PC-3 (cell line): Measurements from ENCODE around the gene BEND7. TPM values are rescaled to one million over a fixed set of nuclear protein-coding genes. Genes with fewer than 3 reads are reported as not detected.

Experiments used
- ATAC-seq: fragments of 200-7000 bp; cut with Tn5 transposase; 2 replicates; pipeline ENCODE4 v1.9.1; 2020; ENCODE audit warnings: mild to moderate bottlenecking, moderate library complexity
- BruUV-seq: library from RNA; stranded (reverse); fragments of 400-500 nt; replicated peaks from 2 replicates; lab custom pipeline; 2021; lab: Mats Ljungman, UMichigan
- CTCF ChIA-PET: fragments of 300-600 bp; sonication (Branson Sonifier 250); formaldehyde crosslinking; loops from one replicate; lab custom pipeline; 2022; ENCODE audit warnings: antibody characterized with exemption; lab: Charles Lee
- POLR2A ChIA-PET: fragments of 300-600 bp; sonication (Branson Sonifier 250); formaldehyde crosslinking; loops from one replicate; lab custom pipeline; 2022; ENCODE audit warnings: antibody characterized with exemption; ENCODE audit not compliant: unreplicated experiment; lab: Charles Lee
- DNase-seq: peaks from one replicate; pipeline ENCODE4 v3.0.0-alpha.2; 2015
- H2AFZ ChIP-seq: fragments of 300-600 bp; sonication (generic); 2 replicates; pipeline ENCODE4 v1.6.0; 2016; ENCODE audit warnings: antibody characterized with exemption, low read length
- H3F3A ChIP-seq: fragments of 300-600 bp; sonication (generic); one replicate; pipeline ENCODE4 v1.6.0; 2017; ENCODE audit warnings: antibody characterized with exemption, low read length, control low read depth, mild to moderate bottlenecking; ENCODE audit not compliant: unreplicated experiment
- H3K27ac ChIP-seq: fragments of 300-600 bp; sonication (generic); 2 replicates; pipeline ENCODE4 v1.5.1; 2016; ENCODE audit warnings: mild to moderate bottlenecking, low read length
- H3K27me3 ChIP-seq: fragments of 300-600 bp; sonication (generic); 2 replicates; pipeline ENCODE4 v1.6.1; 2016; ENCODE audit warnings: low read length, mixed read lengths
- H3K36me3 ChIP-seq: fragments of 300-600 bp; sonication (generic); 2 replicates; pipeline ENCODE4 v1.6.1; 2016; ENCODE audit warnings: low read depth, mixed run types, low read length, mixed read lengths
- H3K4me1 ChIP-seq: fragments of 300-600 bp; sonication (generic); 2 replicates; pipeline ENCODE4 v1.5.1; 2016; ENCODE audit warnings: low read length; ENCODE audit not compliant: insufficient read depth
- H3K4me2 ChIP-seq: fragments of 300-600 bp; sonication (generic); 2 replicates; pipeline ENCODE4 v1.6.0; 2016; ENCODE audit warnings: low read length
- H3K4me3 ChIP-seq: fragments of 300-600 bp; sonication (generic); 2 replicates; pipeline ENCODE4 v1.5.1; 2016; ENCODE audit warnings: mild to moderate bottlenecking, low read length, mixed read lengths
- H3K79me2 ChIP-seq: fragments of 300-600 bp; sonication (generic); 2 replicates; pipeline ENCODE4 v1.6.1; 2017; ENCODE audit warnings: low read length, mixed read lengths
- H3K9ac ChIP-seq: fragments of 300-600 bp; sonication (generic); 2 replicates; pipeline ENCODE4 v1.6.0; 2016; ENCODE audit warnings: mild to moderate bottlenecking, low read length
- H3K9me2 ChIP-seq: fragments of 300-600 bp; sonication (generic); replicated peaks from 2 replicates; pipeline ENCODE4 v1.6.1; 2016; ENCODE audit warnings: mixed run types, low read length, mixed read lengths
- H3K9me3 ChIP-seq: fragments of 300-600 bp; sonication (generic); 2 replicates; pipeline ENCODE4 v1.6.1; 2016; ENCODE audit warnings: low read length, mixed read lengths
- H4K20me1 ChIP-seq: fragments of 300-600 bp; sonication (generic); 2 replicates; pipeline ENCODE4 v1.6.1; 2016; ENCODE audit warnings: low read length, mixed read lengths
- EZH2 ChIP-seq: fragments of 300-600 bp; sonication (generic); IDR thresholded peaks from one replicate; pipeline ENCODE4 v1.6.1; 2017; ENCODE audit warnings: antibody characterized with exemption, mild to moderate bottlenecking, low read length; ENCODE audit not compliant: unreplicated experiment
- EZH2phosphoT487 ChIP-seq: fragments of 300-600 bp; sonication (generic); IDR thresholded peaks from 2 replicates; pipeline ENCODE4 v1.6.1; 2018; ENCODE audit warnings: mild to moderate bottlenecking, antibody characterized with exemption, low read length, borderline replicate concordance
- intact Hi-C: fragments of 100-400 bp; cut with micrococcal nuclease; formaldehyde crosslinking; loops from 2 replicates; pipeline ENCODE4 v1.9.0; 2023
- total RNA-seq: library from RNA; depleted of rRNA; stranded (reverse); fragments of >200 nt; gene quantifications from 2 replicates; pipeline ENCODE4 v1.2.3, GENCODE V29; 2014
- TF ChIP-seq, protein P1 (sequence below): fragments of 300-600 bp; sonication (generic); conservative IDR thresholded peaks from 2 replicates; pipeline ENCODE4 v1.5.1; 2017; ENCODE audit warnings: antibody characterized with exemption, low read depth, mild to moderate bottlenecking, low read length

BEND7 gene
- total RNA-seq, 1 experiment from 2014 or later: 2.6 TPM

DNA sequence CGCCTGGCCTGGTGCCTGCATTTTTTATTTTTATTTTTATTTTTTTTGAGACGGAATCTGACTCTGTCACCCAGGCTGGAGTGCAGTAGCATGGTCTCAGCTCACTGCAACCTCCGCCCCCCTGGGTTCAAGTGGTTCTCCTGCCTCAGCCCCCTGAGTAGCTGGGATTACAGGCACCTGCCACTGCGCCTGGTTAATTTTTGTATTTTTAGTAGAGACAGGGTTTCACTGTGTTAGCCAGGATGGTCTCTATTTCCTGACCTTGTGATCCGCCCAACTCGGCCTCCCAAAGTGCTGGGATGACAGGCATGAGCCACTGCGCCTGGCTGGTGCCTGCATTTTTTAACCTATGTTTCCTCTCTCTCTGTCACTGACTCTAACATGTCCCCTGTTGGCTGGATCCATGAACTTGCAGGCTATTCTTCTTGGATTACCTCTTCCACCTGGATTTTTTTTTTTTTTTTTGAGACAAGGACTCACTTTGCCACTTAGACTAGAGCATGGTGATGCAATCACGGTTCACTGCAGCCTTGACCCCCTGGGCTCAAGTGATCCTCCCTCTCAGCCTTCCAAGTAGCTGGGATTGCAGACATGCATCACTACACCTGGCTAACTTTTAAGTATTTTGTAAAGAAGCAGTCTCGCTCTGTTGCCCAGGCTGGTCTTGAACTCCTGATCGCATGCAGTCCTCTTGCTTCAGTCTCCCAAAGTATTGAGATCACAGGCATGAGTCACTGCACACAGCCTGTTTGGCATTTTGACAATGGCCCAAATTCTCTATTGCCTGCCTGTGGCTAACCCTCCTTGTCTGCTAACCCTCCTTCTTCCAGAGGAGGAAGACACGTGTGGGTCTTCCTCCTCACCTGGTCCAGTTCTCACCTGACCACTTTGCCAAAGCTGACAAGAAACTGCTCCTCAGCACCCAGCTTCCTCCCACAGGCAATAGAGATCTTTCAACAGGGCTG lies 34.9 kb upstream of the BEND7 start:
- no peak overlapping the region for H2AFZ ChIP-seq
- POLR2A ChIA-PET: no interaction called here
- BruUV-seq: no TSS peak
- no peak overlapping the region for H3K4me2 ChIP-seq
- ATAC-seq (no peak), DNase-seq (no peak)
- no peak overlapping the region for H3K4me3 ChIP-seq
- no peak overlapping the region for H3K27ac ChIP-seq
- H3K4me1 ChIP-seq: peaks cover 2% of the 10 kb centered on the region; the same call in 1 of the 2 replicates
- intact Hi-C loops: no loop called here
- H3K36me3 ChIP-seq: no peaks in the 10 kb centered on the region
- CTCF ChIA-PET: no interaction called here
- H3K27me3 ChIP-seq: no peaks in the 10 kb centered on the region
- H3F3A ChIP-seq: no peaks in the 10 kb centered on the region
- H3K79me2 ChIP-seq: no peaks in the 10 kb centered on the region
- TF ChIP-seq EZH2: no peak
- TF ChIP-seq, protein P1, sequence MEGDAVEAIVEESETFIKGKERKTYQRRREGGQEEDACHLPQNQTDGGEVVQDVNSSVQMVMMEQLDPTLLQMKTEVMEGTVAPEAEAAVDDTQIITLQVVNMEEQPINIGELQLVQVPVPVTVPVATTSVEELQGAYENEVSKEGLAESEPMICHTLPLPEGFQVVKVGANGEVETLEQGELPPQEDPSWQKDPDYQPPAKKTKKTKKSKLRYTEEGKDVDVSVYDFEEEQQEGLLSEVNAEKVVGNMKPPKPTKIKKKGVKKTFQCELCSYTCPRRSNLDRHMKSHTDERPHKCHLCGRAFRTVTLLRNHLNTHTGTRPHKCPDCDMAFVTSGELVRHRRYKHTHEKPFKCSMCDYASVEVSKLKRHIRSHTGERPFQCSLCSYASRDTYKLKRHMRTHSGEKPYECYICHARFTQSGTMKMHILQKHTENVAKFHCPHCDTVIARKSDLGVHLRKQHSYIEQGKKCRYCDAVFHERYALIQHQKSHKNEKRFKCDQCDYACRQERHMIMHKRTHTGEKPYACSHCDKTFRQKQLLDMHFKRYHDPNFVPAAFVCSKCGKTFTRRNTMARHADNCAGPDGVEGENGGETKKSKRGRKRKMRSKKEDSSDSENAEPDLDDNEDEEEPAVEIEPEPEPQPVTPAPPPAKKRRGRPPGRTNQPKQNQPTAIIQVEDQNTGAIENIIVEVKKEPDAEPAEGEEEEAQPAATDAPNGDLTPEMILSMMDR: no peak
- TF ChIP-seq EZH2phosphoT487: no peak
- no peaks in the 10 kb centered on the region for H4K20me1 ChIP-seq
- no peak overlapping the region for H3K9ac ChIP-seq
- H3K9me2 ChIP-seq: no peaks in the 10 kb centered on the region
- H3K9me3 ChIP-seq: no peaks in the 10 kb centered on the region

DNA sequence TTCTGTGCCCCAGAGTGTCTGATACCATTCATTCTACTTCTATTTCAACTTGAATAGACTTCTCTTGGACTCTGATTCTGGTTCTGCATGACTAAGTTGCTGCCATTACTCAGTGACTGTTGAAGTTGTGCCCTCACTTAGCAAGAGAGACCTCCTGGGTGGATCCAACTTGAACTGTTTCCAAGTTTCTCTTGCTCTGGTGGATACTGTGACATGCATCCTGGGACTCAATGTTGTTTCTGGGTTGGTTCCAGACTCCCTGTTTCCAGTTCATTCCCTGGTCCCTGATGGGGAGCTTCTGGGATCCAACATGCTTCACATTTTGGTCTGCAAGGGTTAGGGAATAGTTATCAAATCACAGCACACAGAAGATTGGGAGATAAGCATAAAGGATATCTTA lies 31.8 kb upstream of the BEND7 start:
- Histone ChIP-seq H3K27ac (no peak overlapping the region), H3K4me3 (no peak overlapping the region), H3K4me2 (no peak overlapping the region), H3K36me3 (no peaks in the 10 kb centered on the region), H3K27me3 (no peaks in the 10 kb centered on the region), H4K20me1 (no peaks in the 10 kb centered on the region), H2AFZ (no peak overlapping the region), H3K9ac (no peak overlapping the region), H3K9me2 (no peaks in the 10 kb centered on the region), H3F3A (no peaks in the 10 kb centered on the region), H3K79me2 (no peaks in the 10 kb centered on the region), H3K4me1 (peaks cover 9% of the 10 kb centered on the region), H3K9me3 (no peaks in the 10 kb centered on the region)
- no TSS peak for BruUV-seq
- ChIA-PET CTCF (no interaction called here), POLR2A (no interaction called here)
- intact Hi-C loops: no loop called here
- ATAC-seq (no peak), DNase-seq (peak; percentile 45)
- TF ChIP-seq EZH2: no peak

DNA sequence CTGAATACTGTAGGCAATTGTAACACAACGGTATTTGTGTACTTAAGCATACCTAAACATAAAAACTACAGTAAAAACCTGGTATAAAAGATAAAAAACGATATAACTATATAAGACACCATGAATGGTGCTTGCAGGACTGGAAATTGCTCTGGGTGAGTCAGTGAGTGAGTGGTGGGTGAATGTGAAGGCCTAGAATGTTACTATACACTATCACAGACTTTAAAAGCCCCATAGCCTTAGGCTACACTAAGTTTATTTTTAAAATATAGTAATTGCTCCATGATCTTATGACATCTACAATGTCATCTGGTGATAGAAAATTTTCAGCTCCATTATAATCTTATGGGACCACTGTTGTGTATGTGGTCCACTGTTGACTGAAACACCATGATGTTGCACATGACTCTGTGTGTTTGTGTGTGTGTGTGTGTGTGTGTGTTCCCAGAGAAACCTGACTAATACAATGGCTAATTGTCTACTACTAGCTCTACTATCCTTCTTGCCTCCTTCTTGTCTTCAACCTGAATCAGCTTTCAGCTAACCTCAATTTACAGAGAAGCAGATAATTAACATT lies 30.4 kb upstream of the BEND7 start:
- ATAC-seq (no peak), DNase-seq (peak; percentile 47)
- Histone ChIP-seq H3K79me2 (no peaks in the 10 kb centered on the region), H3K27me3 (no peaks in the 10 kb centered on the region), H2AFZ (no peak overlapping the region), H3F3A (no peaks in the 10 kb centered on the region), H4K20me1 (no peaks in the 10 kb centered on the region), H3K36me3 (no peaks in the 10 kb centered on the region), H3K9me2 (no peaks in the 10 kb centered on the region), H3K4me1 (peaks cover 9% of the 10 kb centered on the region), H3K9me3 (no peaks in the 10 kb centered on the region), H3K4me2 (no peak overlapping the region), H3K4me3 (no peak overlapping the region), H3K9ac (no peak overlapping the region), H3K27ac (no peak overlapping the region)
- intact Hi-C loops: no loop called here
- BruUV-seq: no TSS peak
- ChIA-PET CTCF (no interaction called here), POLR2A (no interaction called here)
- TF ChIP-seq EZH2 (no peak), EZH2phosphoT487 (no peak)
- TF ChIP-seq, protein P1: no peak
